Transverse colon (tissue), 4 donors: Measurements from ENCODE around the gene RIOK3.

ENCODE experiments used
- CTCF ChIP-seq, 5 experiments: fragments of 200-600 bp in 3 of 5; fragments of 450-650 bp in 2 of 5; sonication (generic) in 3 of 5; IDR thresholded peaks; 1 replicate in 2 of 5; 2 replicates in 3 of 5; pipeline ENCODE4 v1.5.1; 2016 to 2017; ENCODE audit warnings: antibody characterized with exemption in 5 of 5, inconsistent platforms in 3 of 5, mild to moderate bottlenecking in 2 of 5, moderate library complexity in 1 of 5
- POLR2A ChIP-seq: fragments of 450-650 bp; IDR thresholded peaks from one replicate; pipeline ENCODE4 v1.6.1; 2016; ENCODE audit warnings: antibody characterized with exemption, mild to moderate bottlenecking, moderate library complexity
- POLR2AphosphoS5 ChIP-seq, 3 donors: sonication (generic); formaldehyde crosslinking; IDR thresholded peaks; one replicate each; pipeline ENCODE4 v1.6.1; 2016; ENCODE audit warnings: antibody characterized with exemption in 3 of 3

GRCh38 chr18:23521271-23521670 lies 68.2 kb downstream of the RIOK3 start:
- TF ChIP-seq CTCF (IDR thresholded peaks at IDR 0.05) (no peak), POLR2A (no peak), POLR2AphosphoS5 (IDR thresholded peaks at IDR 0.05) (no peak)
